Ectodermal cell (in vitro differentiated cells): ENCODE data around the gene PELI2.

ENCODE experiments used
- H3K27ac ChIP-seq: 2 replicates; pipeline ENCODE4 v1.7.0; 2013; ENCODE audit warnings: mild to moderate bottlenecking, low read depth, low read length; ENCODE audit not compliant: insufficient read depth, poor library complexity, severe bottlenecking
- H3K27me3 ChIP-seq: 2 replicates; pipeline ENCODE4 v1.7.0; 2013; ENCODE audit warnings: mild to moderate bottlenecking, low read length; ENCODE audit not compliant: insufficient read depth, control insufficient read depth, poor library complexity, severe bottlenecking
- H3K36me3 ChIP-seq: one replicate; pipeline ENCODE4 v1.7.0; 2013; ENCODE audit warnings: low read length; ENCODE audit not compliant: control insufficient read depth, insufficient read depth
- H3K4me1 ChIP-seq: one replicate; pipeline ENCODE4 v1.7.0; 2013; ENCODE audit warnings: low read length; ENCODE audit not compliant: control insufficient read depth, insufficient read depth
- H3K4me3 ChIP-seq: 2 replicates; pipeline ENCODE4 v1.7.0; 2013; ENCODE audit warnings: low read depth, low read length, control low read depth; ENCODE audit not compliant: insufficient read depth
- H3K9me3 ChIP-seq: 2 replicates; pipeline ENCODE4 v1.7.0; 2013; ENCODE audit warnings: mild to moderate bottlenecking, low read length, moderate library complexity; ENCODE audit not compliant: control insufficient read depth
- WGBS, 2 experiments: methylation state at CpG; one replicate each; pipeline ENCODE4 v1.1.7; 2013; ENCODE audit warnings: missing lambda C conversion rate in 2 of 2; 5-methylcytosine and 5-hydroxymethylcytosine counted together

The PELI2 gene

GRCh38 chr14:56138928-56139327, 20.7 kb downstream of the PELI2 start:
- Histone ChIP-seq H3K4me1 (peaks cover 15% of the 10 kb centered on the region), H3K27ac (no peak overlapping the region), H3K4me3 (no peak overlapping the region), H3K27me3 (no peaks in the 10 kb centered on the region), H3K9me3 (no peaks in the 10 kb centered on the region), H3K36me3 (no peaks in the 10 kb centered on the region)
- 20 to 40% methylated on average over 2 of the region's 2 CpGs for WGBS, 2 experiments

- H3K27ac ChIP-seq, result no peak overlapping the region
- H3K36me3 ChIP-seq, result no peaks in the 10 kb centered on the region
- no peaks in the 10 kb centered on the region for H3K9me3 ChIP-seq
- WGBS, 2 experiments, result 87 to 97% methylated on average over 3 of the region's 4 CpGs
- no peaks in the 10 kb centered on the region for H3K27me3 ChIP-seq
- H3K4me3 ChIP-seq, result no peak overlapping the region
- H3K4me1 ChIP-seq, result peaks cover 15% of the 10 kb centered on the region
These were observed 24.1 kb downstream of the PELI2 start for GRCh38 chr14:56142314-56142713.

- Histone ChIP-seq H3K27me3 (no peaks in the 10 kb centered on the region), H3K4me1 (peaks cover 15% of the 10 kb centered on the region), H3K9me3 (no peaks in the 10 kb centered on the region), H3K36me3 (no peaks in the 10 kb centered on the region), H3K4me3 (no peak overlapping the region), H3K27ac (no peak overlapping the region)
- WGBS, 2 experiments, result 93 to 97% methylated on average over 1 of the region's 1 CpG
These were observed 24.8 kb downstream of the PELI2 start for GRCh38 chr14:56143025-56143424.

- Histone ChIP-seq H3K4me1 (peaks cover 17% of the 10 kb centered on the region), H3K27ac (no peak overlapping the region), H3K9me3 (no peaks in the 10 kb centered on the region), H3K4me3 (no peak overlapping the region), H3K36me3 (no peaks in the 10 kb centered on the region), H3K27me3 (no peaks in the 10 kb centered on the region)
- WGBS, 2 experiments, result no CpG with 5 or more reads among the region's 1 CpG
These were observed 26.0 kb downstream of the PELI2 start for GRCh38 chr14:56144176-56144575.

- Histone ChIP-seq H3K36me3 (no peaks in the 10 kb centered on the region), H3K27ac (no peak overlapping the region), H3K9me3 (no peaks in the 10 kb centered on the region), H3K4me3 (no peak overlapping the region), H3K27me3 (no peaks in the 10 kb centered on the region), H3K4me1 (peaks cover 9% of the 10 kb centered on the region)
- 77 to 80% methylated on average over 5 of the region's 5 CpGs for WGBS, 2 experiments
These were observed 27.1 kb downstream of the PELI2 start for GRCh38 chr14:56145181-56145769.

- 97% methylated on average over 3 of the region's 3 CpGs for WGBS, 2 experiments
- no peaks in the 10 kb centered on the region for H3K36me3 ChIP-seq
- no peaks in the 10 kb centered on the region for H3K27me3 ChIP-seq
- H3K9me3 ChIP-seq, result no peaks in the 10 kb centered on the region
- H3K4me1 ChIP-seq, result peaks cover 9% of the 10 kb centered on the region
- no peak overlapping the region for H3K4me3 ChIP-seq
- no peak overlapping the region for H3K27ac ChIP-seq
These were observed 27.8 kb downstream of the PELI2 start for GRCh38 chr14:56145965-56146364.

GRCh38 chr14:56147449-56147848, 29.2 kb downstream of the PELI2 start:
- Histone ChIP-seq H3K4me1 (peaks cover 9% of the 10 kb centered on the region), H3K27me3 (no peaks in the 10 kb centered on the region), H3K9me3 (no peaks in the 10 kb centered on the region), H3K36me3 (no peaks in the 10 kb centered on the region), H3K4me3 (no peak overlapping the region), H3K27ac (no peak overlapping the region)
- WGBS, 2 experiments, result 96 to 100% methylated on average over 1 of the region's 1 CpG

- H3K4me3 ChIP-seq, result no peak overlapping the region
These were observed 30.0 kb downstream of the PELI2 start for GRCh38 chr14:56147986-56148901.

GRCh38 chr14:56149151-56149550, 30.9 kb downstream of the PELI2 start:
- H3K36me3 ChIP-seq, result no peaks in the 10 kb centered on the region
- 93 to 100% methylated on average over 1 to 4 of the region's 4 CpGs for WGBS, 2 experiments
- no peaks in the 10 kb centered on the region for H3K27me3 ChIP-seq
- H3K27ac ChIP-seq, result no peak overlapping the region
- H3K4me1 ChIP-seq, result peaks cover 14% of the 10 kb centered on the region
- H3K9me3 ChIP-seq, result no peaks in the 10 kb centered on the region
- H3K4me3 ChIP-seq, result no peak overlapping the region

More at GRCh38 chr14:56147986-56148901, 30.0 kb downstream of the PELI2 start:
- Histone ChIP-seq H3K36me3 (no peaks in the 10 kb centered on the region), H3K9me3 (no peaks in the 10 kb centered on the region), H3K4me1 (peaks cover 14% of the 10 kb centered on the region), H3K27me3 (no peaks in the 10 kb centered on the region), H3K27ac (peak overlapping the region; percentile 36)
- 90 to 97% methylated on average over 3 of the region's 3 CpGs for WGBS, 2 experiments

- no peaks in the 10 kb centered on the region for H3K9me3 ChIP-seq
- H3K4me1 ChIP-seq, result peaks cover 14% of the 10 kb centered on the region
- 94 to 98% methylated on average over 4 to 6 of the region's 6 CpGs for WGBS, 2 experiments
- no peak overlapping the region for H3K4me3 ChIP-seq
- no peaks in the 10 kb centered on the region for H3K36me3 ChIP-seq
- H3K27me3 ChIP-seq, result no peaks in the 10 kb centered on the region
- H3K27ac ChIP-seq, result no peak overlapping the region
These were observed 31.8 kb downstream of the PELI2 start for GRCh38 chr14:56149995-56150394.
